HCT116 (cell line): ENCODE results near the gene HDAC7. TPM values are rescaled to one million over a fixed set of nuclear protein-coding genes. Genes with fewer than 3 reads are reported as not detected.

Source experiments
- ATAC-seq: fragments of 200-7000 bp; cut with Tn5 transposase; 2 replicates; pipeline ENCODE4 v1.9.1; 2020; ENCODE audit warnings: mild to moderate bottlenecking, moderate library complexity
- BruUV-seq: library from RNA; stranded (reverse); fragments of 400-500 nt; replicated peaks from 2 replicates; lab custom pipeline; 2021; lab: Mats Ljungman, UMichigan
- CTCF ChIA-PET: fragments of 300-600 bp; sonication (Branson Sonifier 250); formaldehyde crosslinking; loops from one replicate; lab custom pipeline; 2021; ENCODE audit warnings: antibody characterized with exemption; lab: Charles Lee
- POLR2A ChIA-PET: fragments of 300-600, 350-600 bp; sonication (Branson Sonifier 250); formaldehyde crosslinking; loops from one replicate; lab custom pipeline; 2021; ENCODE audit warnings: antibody characterized with exemption; lab: Charles Lee
- RAD21 ChIA-PET, 2 experiments: fragments of 300-600 bp; sonication (Branson Sonifier 250); formaldehyde crosslinking; loops; one replicate each; lab custom pipeline; 2023; ENCODE audit warnings: low total read pairs in 2 of 2; ENCODE audit not compliant: uncharacterized antibody in 2 of 2, unreplicated experiment in 2 of 2, low non-redundant PET in 1 of 2; lab: Charles Lee
- DNase-seq: peaks from one replicate; pipeline ENCODE4 v3.0.0-alpha.2; 2010; ENCODE audit warnings: low read depth, low spot score
- H2AFZ ChIP-seq: fragments of 200-600 bp; shearing (Covaris generic), sonication (generic); 2 replicates; pipeline ENCODE4 v1.6.1; 2017; ENCODE audit warnings: low read depth, mixed run types, mixed read lengths, antibody characterized with exemption, low read length; ENCODE audit not compliant: poor library complexity, severe bottlenecking
- H3K27ac ChIP-seq: 2 replicates; pipeline ENCODE4 v1.5.1; 2012; ENCODE audit warnings: low read depth, low read length
- H3K27me3 ChIP-seq: fragments of 200-600 bp; sonication (generic); 2 replicates; pipeline ENCODE4 v1.6.1; 2016; ENCODE audit warnings: mixed run types, low read length, mixed read lengths; ENCODE audit not compliant: insufficient read depth
- H3K36me3 ChIP-seq, 2 experiments: fragments of 200-500 bp in 1 of 2; fragments of 200-600 bp in 1 of 2; sonication (Bioruptor generic) in 1 of 2; sonication (generic) in 1 of 2; 2 replicates each; pipeline versions ENCODE4 v1.5.1 to v1.6.1; 2014 to 2016; ENCODE audit warnings: low read length in 2 of 2, inconsistent platforms in 1 of 2, mixed read lengths in 1 of 2, mixed run types in 1 of 2; ENCODE audit not compliant: insufficient read depth in 2 of 2, control insufficient read depth in 1 of 2
- H3K4me1 ChIP-seq, 2 experiments: fragments of 200-600 bp in 1 of 2; sonication (generic) in 1 of 2; 2 replicates each; pipeline versions ENCODE4 v1.5.1 to v1.6.1; 2012 to 2017; ENCODE audit warnings: low read length in 2 of 2, inconsistent platforms in 1 of 2, mild to moderate bottlenecking in 1 of 2, mixed read lengths in 1 of 2, mixed run types in 1 of 2, moderate library complexity in 1 of 2; ENCODE audit not compliant: insufficient read depth in 2 of 2, control insufficient read depth in 1 of 2
- H3K4me2 ChIP-seq: fragments of 200-600 bp; sonication (generic); 2 replicates; pipeline ENCODE4 v1.6.1; 2017; ENCODE audit warnings: mixed run types, low read length, mixed read lengths
- H3K4me3 ChIP-seq, 2 experiments: fragments of 200-600 bp in 1 of 2; sonication (generic) in 1 of 2; replicated peaks in 1 of 2; 2 replicates each; pipeline ENCODE4 v1.5.1; 2011 to 2016; ENCODE audit warnings: low read length in 2 of 2, control low read depth in 1 of 2, low read depth in 1 of 2, mild to moderate bottlenecking in 1 of 2, mixed read lengths in 1 of 2, mixed run types in 1 of 2
- H3K79me2 ChIP-seq: fragments of 200-600 bp; sonication (generic); 2 replicates; pipeline ENCODE4 v1.6.1; 2017; ENCODE audit warnings: mild to moderate bottlenecking, mixed run types, low read length, moderate library complexity, mixed read lengths; ENCODE audit not compliant: insufficient read depth
- H3K9ac ChIP-seq: fragments of 200-600 bp; sonication (generic); 2 replicates; pipeline ENCODE4 v1.6.1; 2016; ENCODE audit warnings: low read length, mixed read lengths
- H3K9me2 ChIP-seq: fragments of 200-600 bp; sonication (generic), shearing (Covaris generic); 2 replicates; pipeline ENCODE4 v1.6.1; 2017; ENCODE audit warnings: mixed run types, mild to moderate bottlenecking, moderate library complexity; ENCODE audit not compliant: insufficient read depth
- H3K9me3 ChIP-seq, 2 experiments: fragments of 200-500 bp in 1 of 2; fragments of 200-600 bp in 1 of 2; sonication (Bioruptor generic) in 1 of 2; sonication (generic) in 1 of 2; 2 replicates each; pipeline ENCODE4 v1.6.1; 2014 to 2017; ENCODE audit warnings: low read length in 2 of 2, mixed read lengths in 2 of 2, inconsistent platforms in 1 of 2, low read depth in 1 of 2, mild to moderate bottlenecking in 1 of 2, mixed run types in 1 of 2, moderate library complexity in 1 of 2; ENCODE audit not compliant: control insufficient read depth in 1 of 2, insufficient read depth in 1 of 2
- H4K20me1 ChIP-seq: fragments of 200-600 bp; sonication (generic), shearing (Covaris generic); 2 replicates; pipeline ENCODE4 v1.6.1; 2017; ENCODE audit warnings: mixed run types, mild to moderate bottlenecking, moderate library complexity; ENCODE audit not compliant: insufficient read depth
- CBX3 ChIP-seq: IDR thresholded peaks from 2 replicates; pipeline ENCODE4 v1.6.1; 2012; ENCODE audit warnings: low read depth
- CEBPB ChIP-seq: IDR thresholded peaks from 2 replicates; pipeline ENCODE4 v1.6.1; 2012; ENCODE audit warnings: low read depth
- ELF1 ChIP-seq: IDR thresholded peaks from 2 replicates; pipeline ENCODE4 v1.6.1; 2012; ENCODE audit warnings: low read depth, borderline replicate concordance
- EZH2 ChIP-seq: fragments of 200-600 bp; sonication (generic); IDR thresholded peaks from 2 replicates; pipeline ENCODE4 v1.6.1; 2017; ENCODE audit warnings: antibody characterized with exemption, mixed run types
- EZH2phosphoT487 ChIP-seq: fragments of 200-600 bp; IDR thresholded peaks from 2 replicates; pipeline ENCODE4 v1.6.1; 2018; ENCODE audit warnings: antibody characterized with exemption, borderline replicate concordance
- FOSL1 ChIP-seq: IDR thresholded peaks from 2 replicates; pipeline ENCODE4 v1.6.1; 2012; ENCODE audit warnings: low read depth
- JUND ChIP-seq: IDR thresholded peaks from 2 replicates; pipeline ENCODE4 v1.6.1; 2012
- POLR2AphosphoS5 ChIP-seq: IDR thresholded peaks from 2 replicates; pipeline ENCODE4 v1.6.1; 2011; ENCODE audit warnings: mild to moderate bottlenecking, low read depth, low read length, moderate library complexity
- RAD21 ChIP-seq: IDR thresholded peaks from 2 replicates; pipeline ENCODE4 v1.6.1; 2012; ENCODE audit warnings: low read depth, mild to moderate bottlenecking
- SIN3A ChIP-seq: IDR thresholded peaks from 2 replicates; pipeline ENCODE4 v1.6.1; 2012; ENCODE audit warnings: low read depth
- SP1 ChIP-seq: IDR thresholded peaks from 2 replicates; pipeline ENCODE4 v1.6.1; 2012; ENCODE audit warnings: low read depth
- TCF7L2 ChIP-seq: IDR thresholded peaks from 2 replicates; pipeline ENCODE4 v1.7.0; 2011; ENCODE audit warnings: borderline replicate concordance, inconsistent platforms; ENCODE audit not compliant: insufficient read depth, insufficient read length; ENCODE audit errors: extremely low read depth
- ZFX ChIP-seq: fragments of 450-650 bp; IDR thresholded peaks from 2 replicates; pipeline ENCODE4 v1.6.1; 2017
- ZNF274 ChIP-seq: fragments of 200-500 bp; sonication (Bioruptor generic); IDR thresholded peaks from 2 replicates; pipeline ENCODE4 v1.6.1; 2014; ENCODE audit warnings: mild to moderate bottlenecking, low read depth, low read length, inconsistent platforms
- intact Hi-C: fragments of 100-400 bp; cut with micrococcal nuclease; formaldehyde crosslinking; loops from 2 replicates; pipeline ENCODE4 v1.10.0; 2022
- total RNA-seq: library from RNA; stranded (reverse); gene quantifications from one replicate; pipeline ENCODE4 v1.2.1, GENCODE V29; 2021; ENCODE audit not compliant: unreplicated experiment
- TF ChIP-seq, protein P1 (sequence below): IDR thresholded peaks from 2 replicates; pipeline ENCODE4 v1.6.1; 2012
- TF ChIP-seq, protein P2 (sequence below): IDR thresholded peaks from 2 replicates; pipeline ENCODE4 v1.6.1; 2011; ENCODE audit warnings: mild to moderate bottlenecking, low read length, moderate library complexity; ENCODE audit not compliant: insufficient replicate concordance; ENCODE audit errors: extremely low read depth
- TF ChIP-seq, protein P3 (sequence below): IDR thresholded peaks from 2 replicates; pipeline ENCODE4 v1.6.1; 2012
- TF ChIP-seq, protein P4 (sequence below), 3 experiments: fragments of 200-600 bp in 1 of 3; sonication (generic) in 1 of 3; IDR thresholded peaks in 2 of 3; conservative IDR thresholded peaks in 1 of 3; 2 replicates each; pipeline ENCODE4 v1.5.1; 2012 to 2017; ENCODE audit warnings: low read depth in 2 of 3, low read length in 2 of 3, antibody characterized with exemption in 1 of 3, borderline replicate concordance in 1 of 3, control low read depth in 1 of 3, mild to moderate bottlenecking in 1 of 3, mixed read lengths in 1 of 3, mixed run types in 1 of 3, moderate library complexity in 1 of 3; ENCODE audit not compliant: insufficient read depth in 1 of 3
- TF ChIP-seq, protein P5 (sequence below): IDR thresholded peaks from 2 replicates; pipeline ENCODE4 v1.6.1; 2012; ENCODE audit warnings: low read depth

The HDAC7 gene
- total RNA-seq, 1 experiment from 2014 or later: 38.1 TPM

DNA sequence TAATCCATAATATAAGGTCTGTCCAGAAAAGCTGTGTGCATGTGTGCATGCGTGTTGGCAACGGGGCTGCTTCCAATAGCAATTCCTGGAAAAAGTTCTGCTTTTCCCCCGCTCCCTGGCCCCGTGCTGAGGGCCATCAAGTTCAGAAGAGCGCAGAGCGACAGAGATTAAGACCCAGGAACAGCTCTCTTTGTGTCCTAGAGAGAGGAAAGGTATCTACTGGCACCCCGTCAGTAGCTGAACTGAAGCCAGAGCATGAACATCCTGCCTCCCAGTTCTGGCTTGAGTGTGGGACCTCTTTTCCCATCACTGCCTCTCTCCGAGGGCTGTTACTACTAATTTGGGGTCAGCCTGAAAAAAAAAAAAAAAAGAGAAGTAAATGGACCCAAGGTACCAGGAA lies 15.5 kb downstream of the HDAC7 start:
- Histone ChIP-seq H3K27ac (no peak overlapping the region), H3K9ac (no peak overlapping the region), H3K9me2 (no peaks in the 10 kb centered on the region), H4K20me1 (no peaks in the 10 kb centered on the region), H2AFZ (no peak overlapping the region), H3K4me3 (no peak overlapping the region), H3K27me3 (no peaks in the 10 kb centered on the region), H3K36me3 (no peaks in the 10 kb centered on the region), H3K4me1 (peaks cover 9 to 16% of the 10 kb centered on the region in 2 experiments; a peak in 3 of 4 replicates), H3K79me2 (peaks cover 34% of the 10 kb centered on the region), H3K4me2 (no peak overlapping the region), H3K9me3 (no peaks in the 10 kb centered on the region)
- DNase-seq (no peak), ATAC-seq (no peak)
- RAD21 ChIA-PET: no interaction called here
- POLR2A ChIA-PET: no interaction called here
- CTCF ChIA-PET: no interaction called here
- intact Hi-C loops: no loop called here
- TF ChIP-seq, protein P1, sequence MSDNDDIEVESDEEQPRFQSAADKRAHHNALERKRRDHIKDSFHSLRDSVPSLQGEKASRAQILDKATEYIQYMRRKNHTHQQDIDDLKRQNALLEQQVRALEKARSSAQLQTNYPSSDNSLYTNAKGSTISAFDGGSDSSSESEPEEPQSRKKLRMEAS: no peak
- no peak for TF ChIP-seq SIN3A
- TF ChIP-seq, protein P2, sequence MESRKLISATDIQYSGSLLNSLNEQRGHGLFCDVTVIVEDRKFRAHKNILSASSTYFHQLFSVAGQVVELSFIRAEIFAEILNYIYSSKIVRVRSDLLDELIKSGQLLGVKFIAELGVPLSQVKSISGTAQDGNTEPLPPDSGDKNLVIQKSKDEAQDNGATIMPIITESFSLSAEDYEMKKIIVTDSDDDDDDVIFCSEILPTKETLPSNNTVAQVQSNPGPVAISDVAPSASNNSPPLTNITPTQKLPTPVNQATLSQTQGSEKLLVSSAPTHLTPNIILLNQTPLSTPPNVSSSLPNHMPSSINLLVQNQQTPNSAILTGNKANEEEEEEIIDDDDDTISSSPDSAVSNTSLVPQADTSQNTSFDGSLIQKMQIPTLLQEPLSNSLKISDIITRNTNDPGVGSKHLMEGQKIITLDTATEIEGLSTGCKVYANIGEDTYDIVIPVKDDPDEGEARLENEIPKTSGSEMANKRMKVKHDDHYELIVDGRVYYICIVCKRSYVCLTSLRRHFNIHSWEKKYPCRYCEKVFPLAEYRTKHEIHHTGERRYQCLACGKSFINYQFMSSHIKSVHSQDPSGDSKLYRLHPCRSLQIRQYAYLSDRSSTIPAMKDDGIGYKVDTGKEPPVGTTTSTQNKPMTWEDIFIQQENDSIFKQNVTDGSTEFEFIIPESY: no peak
- TF ChIP-seq TCF7L2: no peak
- no peak for TF ChIP-seq RAD21
- TF ChIP-seq POLR2AphosphoS5: no peak
- TF ChIP-seq CEBPB: no peak
- TF ChIP-seq EZH2: no peak
- no peak for TF ChIP-seq ZFX
- TF ChIP-seq, protein P3, sequence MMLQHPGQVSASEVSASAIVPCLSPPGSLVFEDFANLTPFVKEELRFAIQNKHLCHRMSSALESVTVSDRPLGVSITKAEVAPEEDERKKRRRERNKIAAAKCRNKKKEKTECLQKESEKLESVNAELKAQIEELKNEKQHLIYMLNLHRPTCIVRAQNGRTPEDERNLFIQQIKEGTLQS: no peak
- no peak for TF ChIP-seq JUND
- no peak for TF ChIP-seq ELF1
- no peak for TF ChIP-seq EZH2phosphoT487
- TF ChIP-seq SP1: no peak
- TF ChIP-seq ZNF274: no peak
- TF ChIP-seq CBX3: no peak
- TF ChIP-seq, protein P4, sequence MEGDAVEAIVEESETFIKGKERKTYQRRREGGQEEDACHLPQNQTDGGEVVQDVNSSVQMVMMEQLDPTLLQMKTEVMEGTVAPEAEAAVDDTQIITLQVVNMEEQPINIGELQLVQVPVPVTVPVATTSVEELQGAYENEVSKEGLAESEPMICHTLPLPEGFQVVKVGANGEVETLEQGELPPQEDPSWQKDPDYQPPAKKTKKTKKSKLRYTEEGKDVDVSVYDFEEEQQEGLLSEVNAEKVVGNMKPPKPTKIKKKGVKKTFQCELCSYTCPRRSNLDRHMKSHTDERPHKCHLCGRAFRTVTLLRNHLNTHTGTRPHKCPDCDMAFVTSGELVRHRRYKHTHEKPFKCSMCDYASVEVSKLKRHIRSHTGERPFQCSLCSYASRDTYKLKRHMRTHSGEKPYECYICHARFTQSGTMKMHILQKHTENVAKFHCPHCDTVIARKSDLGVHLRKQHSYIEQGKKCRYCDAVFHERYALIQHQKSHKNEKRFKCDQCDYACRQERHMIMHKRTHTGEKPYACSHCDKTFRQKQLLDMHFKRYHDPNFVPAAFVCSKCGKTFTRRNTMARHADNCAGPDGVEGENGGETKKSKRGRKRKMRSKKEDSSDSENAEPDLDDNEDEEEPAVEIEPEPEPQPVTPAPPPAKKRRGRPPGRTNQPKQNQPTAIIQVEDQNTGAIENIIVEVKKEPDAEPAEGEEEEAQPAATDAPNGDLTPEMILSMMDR (IDR thresholded peaks at IDR 0.05 in 2 of 3, conservative IDR thresholded peaks at IDR 0.05 in 1 of 3; ENCODE audit: borderline replicate concordance in 1 of 3, insufficient read depth in 1 of 3, low read depth in 2 of 3, low read length in 2 of 3): no peak
- TF ChIP-seq, protein P5, sequence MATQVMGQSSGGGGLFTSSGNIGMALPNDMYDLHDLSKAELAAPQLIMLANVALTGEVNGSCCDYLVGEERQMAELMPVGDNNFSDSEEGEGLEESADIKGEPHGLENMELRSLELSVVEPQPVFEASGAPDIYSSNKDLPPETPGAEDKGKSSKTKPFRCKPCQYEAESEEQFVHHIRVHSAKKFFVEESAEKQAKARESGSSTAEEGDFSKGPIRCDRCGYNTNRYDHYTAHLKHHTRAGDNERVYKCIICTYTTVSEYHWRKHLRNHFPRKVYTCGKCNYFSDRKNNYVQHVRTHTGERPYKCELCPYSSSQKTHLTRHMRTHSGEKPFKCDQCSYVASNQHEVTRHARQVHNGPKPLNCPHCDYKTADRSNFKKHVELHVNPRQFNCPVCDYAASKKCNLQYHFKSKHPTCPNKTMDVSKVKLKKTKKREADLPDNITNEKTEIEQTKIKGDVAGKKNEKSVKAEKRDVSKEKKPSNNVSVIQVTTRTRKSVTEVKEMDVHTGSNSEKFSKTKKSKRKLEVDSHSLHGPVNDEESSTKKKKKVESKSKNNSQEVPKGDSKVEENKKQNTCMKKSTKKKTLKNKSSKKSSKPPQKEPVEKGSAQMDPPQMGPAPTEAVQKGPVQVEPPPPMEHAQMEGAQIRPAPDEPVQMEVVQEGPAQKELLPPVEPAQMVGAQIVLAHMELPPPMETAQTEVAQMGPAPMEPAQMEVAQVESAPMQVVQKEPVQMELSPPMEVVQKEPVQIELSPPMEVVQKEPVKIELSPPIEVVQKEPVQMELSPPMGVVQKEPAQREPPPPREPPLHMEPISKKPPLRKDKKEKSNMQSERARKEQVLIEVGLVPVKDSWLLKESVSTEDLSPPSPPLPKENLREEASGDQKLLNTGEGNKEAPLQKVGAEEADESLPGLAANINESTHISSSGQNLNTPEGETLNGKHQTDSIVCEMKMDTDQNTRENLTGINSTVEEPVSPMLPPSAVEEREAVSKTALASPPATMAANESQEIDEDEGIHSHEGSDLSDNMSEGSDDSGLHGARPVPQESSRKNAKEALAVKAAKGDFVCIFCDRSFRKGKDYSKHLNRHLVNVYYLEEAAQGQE: no peak
- TF ChIP-seq FOSL1: no peak
- no TSS peak for BruUV-seq
